GM06990 (cell line): ENCODE data around the gene GARIN5A.

Experiments used
- DNase-seq: peaks from one replicate; pipeline ENCODE4 v3.0.0-alpha.2; 2011; ENCODE audit not compliant: insufficient read length; ENCODE audit errors: extremely low read depth
- H3K27me3 ChIP-seq: replicated peaks from 2 replicates; pipeline ENCODE4 v1.6.0; 2011; ENCODE audit warnings: low read length; ENCODE audit not compliant: control insufficient read depth, insufficient read depth
- H3K36me3 ChIP-seq: 2 replicates; pipeline ENCODE4 v1.5.1; 2011; ENCODE audit warnings: low read length; ENCODE audit not compliant: control insufficient read depth, insufficient read depth
- H3K4me3 ChIP-seq: replicated peaks from 2 replicates; pipeline ENCODE4 v1.5.1; 2011; ENCODE audit warnings: low read depth, mild to moderate bottlenecking, control low read depth, low read length
- CTCF ChIP-seq: IDR thresholded peaks from 2 replicates; pipeline ENCODE4 v1.5.1; 2011; ENCODE audit warnings: low read length, control low read depth, mild to moderate bottlenecking, inconsistent platforms; ENCODE audit not compliant: insufficient read depth, poor library complexity, severe bottlenecking

The GARIN5A gene

DNA sequence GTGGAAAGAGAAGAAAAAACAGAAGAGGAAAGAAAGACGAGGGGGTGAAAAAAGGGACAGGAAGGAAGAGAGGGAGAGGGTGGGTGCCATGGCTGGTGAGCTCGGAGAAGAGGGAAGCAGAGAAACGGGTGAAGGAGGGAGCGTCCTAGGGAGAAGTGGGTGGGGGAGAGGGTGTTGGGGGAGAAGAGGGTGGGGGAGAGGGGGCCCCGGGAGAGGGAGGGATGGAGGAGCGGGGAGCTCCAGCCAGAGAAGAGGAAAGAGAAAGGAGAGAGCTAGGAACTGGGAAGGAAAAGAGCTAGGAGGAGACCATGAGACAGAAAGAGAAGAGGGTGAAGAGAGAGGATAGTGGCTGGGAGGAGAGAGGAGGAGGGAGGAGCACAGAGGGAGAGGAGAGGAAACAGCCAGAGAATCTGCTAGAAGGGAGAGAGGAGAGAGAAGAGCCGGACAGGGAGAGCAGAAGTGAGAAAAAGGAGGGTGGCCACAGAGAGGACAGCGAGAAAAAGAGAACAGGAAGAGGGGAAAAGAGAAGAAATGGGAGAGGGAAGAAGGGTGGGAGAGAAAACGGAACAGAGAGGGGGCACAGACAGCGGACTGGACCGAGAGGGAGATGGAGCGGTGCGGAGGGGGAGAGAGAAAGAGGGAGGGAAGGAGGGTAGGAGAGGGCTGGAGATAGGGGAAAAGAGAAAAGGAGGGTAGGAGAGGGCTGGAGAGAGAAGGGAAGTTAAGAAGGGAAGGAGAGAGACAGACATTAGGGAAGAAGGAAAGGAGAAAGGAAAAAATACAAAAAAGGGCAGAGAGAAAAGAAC, 11.9 kb upstream of the GARIN5A start:
- Histone ChIP-seq H3K27me3 (no peaks in the 10 kb centered on the region), H3K36me3 (peaks cover 4% of the 10 kb centered on the region; the same call in 1 of the 2 replicates), H3K4me3 (no peak overlapping the region)
- TF ChIP-seq CTCF = no peak
- no peak for DNase-seq

GRCh38 chr19:50486823-50487515, 10.3 kb upstream of the GARIN5A start:
- TF ChIP-seq CTCF = peak; percentile 61
- no peak for DNase-seq
- Histone ChIP-seq H3K36me3 (peaks cover 10% of the 10 kb centered on the region), H3K4me3 (no peak overlapping the region), H3K27me3 (no peaks in the 10 kb centered on the region)

DNA sequence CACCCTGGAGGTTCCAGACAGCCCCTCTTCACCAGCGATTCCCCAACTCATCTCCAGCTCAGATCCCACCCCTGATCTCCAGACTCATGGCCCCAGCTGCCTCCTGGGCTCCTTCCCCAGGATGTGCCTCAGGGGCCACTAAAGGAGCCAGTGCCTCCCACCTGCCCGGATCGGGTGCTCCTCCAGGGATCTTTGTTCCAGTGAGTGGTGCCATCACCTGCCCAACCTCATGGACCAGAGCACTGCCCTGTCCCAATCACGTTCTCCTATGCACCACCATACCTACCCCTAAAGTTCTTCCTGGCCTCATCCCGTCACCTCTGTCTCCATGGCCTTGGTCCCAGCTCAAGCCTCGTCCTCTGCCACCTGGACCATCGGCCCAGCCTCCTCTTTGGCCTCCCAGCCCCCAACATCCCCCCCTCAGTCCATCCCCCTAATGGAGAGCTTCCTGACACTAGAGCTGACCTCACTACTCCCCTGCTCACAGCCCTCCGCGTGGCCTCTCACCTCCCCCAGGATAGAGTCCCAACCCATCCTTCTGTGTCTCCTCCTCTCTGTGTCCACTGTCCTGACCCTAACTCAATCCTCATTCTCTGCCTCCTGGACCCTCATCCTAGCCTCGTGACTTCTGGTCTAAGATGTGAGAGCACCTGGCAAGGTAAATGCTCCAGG, 8.8 kb upstream of the GARIN5A start:
- TF ChIP-seq CTCF = no peak
- Histone ChIP-seq H3K27me3 (no peaks in the 10 kb centered on the region), H3K4me3 (no peak overlapping the region), H3K36me3 (peaks cover 23% of the 10 kb centered on the region)
- no peak for DNase-seq

DNA sequence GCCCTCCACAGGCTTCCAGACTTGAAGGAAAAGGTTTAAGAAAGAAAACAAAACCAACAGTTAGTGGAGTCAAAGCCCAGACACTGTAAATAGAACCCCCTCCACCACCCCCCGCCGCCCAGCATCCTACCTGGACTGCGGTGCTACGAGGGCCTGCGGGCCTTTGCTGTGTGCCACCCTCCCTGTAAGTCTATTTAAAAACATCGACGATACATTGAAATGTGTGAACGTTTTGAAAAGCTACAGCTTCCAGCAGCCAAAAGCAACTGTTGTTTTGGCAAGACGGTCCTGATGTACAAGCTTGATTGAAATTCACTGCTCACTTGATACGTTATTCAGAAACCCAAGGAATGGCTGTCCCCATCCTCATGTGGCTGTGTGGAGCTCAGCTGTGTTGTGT, 6.3 kb upstream of the GARIN5A start:
- DNase-seq = no peak
- Histone ChIP-seq H3K36me3 (peaks cover 38% of the 10 kb centered on the region), H3K4me3 (no peak overlapping the region), H3K27me3 (no peaks in the 10 kb centered on the region)
- no peak for TF ChIP-seq CTCF

- no peaks in the 10 kb centered on the region for H3K27me3 ChIP-seq
- TF ChIP-seq CTCF = no peak
- no peak for DNase-seq
- no peak overlapping the region for H3K4me3 ChIP-seq
- peaks cover 41% of the 10 kb centered on the region for H3K36me3 ChIP-seq
These were observed 5.7 kb upstream of the GARIN5A start for GRCh38 chr19:50482271-50482855.
